Measurements from ENCODE around the gene MAP2K7. TPM values are rescaled to one million over a fixed set of nuclear protein-coding genes. Genes with fewer than 3 reads are reported as not detected.

Gene MAP2K7
- total RNA-seq, 1 donor from 2014 or later: 15.0 TPM

DNA sequence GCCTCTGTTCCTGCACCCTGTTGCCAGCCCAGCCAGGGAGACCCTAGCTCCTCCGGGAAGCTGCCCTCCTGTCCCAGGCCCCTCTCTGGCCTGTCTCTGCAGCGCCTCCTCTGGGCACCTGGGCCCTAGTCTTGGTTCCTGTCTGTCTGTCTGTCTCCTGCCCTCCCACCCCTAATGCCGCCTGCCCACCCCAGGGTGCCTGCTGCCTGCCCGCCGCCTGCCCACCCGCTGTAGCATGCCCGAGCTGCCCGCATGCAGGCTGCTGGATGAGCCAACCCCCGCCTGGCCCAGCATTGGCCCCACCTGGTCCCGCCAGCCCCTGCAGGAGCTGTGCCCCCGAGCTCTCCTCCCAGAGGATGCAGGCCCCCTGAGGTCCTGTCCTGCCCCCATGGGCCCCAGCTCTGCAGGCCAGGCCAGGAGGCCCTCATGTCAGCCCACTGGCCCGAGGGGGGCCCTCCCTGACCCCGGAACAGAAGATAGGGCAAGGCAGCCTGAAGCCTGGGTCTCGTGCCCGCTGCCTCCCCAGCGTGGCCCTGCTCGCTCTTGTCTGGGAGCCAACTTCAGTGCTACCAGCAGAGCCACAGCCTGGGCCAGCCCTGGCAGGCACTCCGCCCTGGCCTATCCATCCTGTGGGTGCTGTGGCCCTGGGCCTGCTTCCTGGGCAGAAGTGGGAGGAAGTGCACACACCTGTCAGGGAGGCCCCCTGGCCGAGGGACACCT, 5.2 kb downstream of the MAP2K7 start:
- H3K27me3 ChIP-seq (ENCODE audit: control insufficient read depth, insufficient read depth, low read length): no peaks in the 10 kb centered on the region
- TF ChIP-seq, protein P1, sequence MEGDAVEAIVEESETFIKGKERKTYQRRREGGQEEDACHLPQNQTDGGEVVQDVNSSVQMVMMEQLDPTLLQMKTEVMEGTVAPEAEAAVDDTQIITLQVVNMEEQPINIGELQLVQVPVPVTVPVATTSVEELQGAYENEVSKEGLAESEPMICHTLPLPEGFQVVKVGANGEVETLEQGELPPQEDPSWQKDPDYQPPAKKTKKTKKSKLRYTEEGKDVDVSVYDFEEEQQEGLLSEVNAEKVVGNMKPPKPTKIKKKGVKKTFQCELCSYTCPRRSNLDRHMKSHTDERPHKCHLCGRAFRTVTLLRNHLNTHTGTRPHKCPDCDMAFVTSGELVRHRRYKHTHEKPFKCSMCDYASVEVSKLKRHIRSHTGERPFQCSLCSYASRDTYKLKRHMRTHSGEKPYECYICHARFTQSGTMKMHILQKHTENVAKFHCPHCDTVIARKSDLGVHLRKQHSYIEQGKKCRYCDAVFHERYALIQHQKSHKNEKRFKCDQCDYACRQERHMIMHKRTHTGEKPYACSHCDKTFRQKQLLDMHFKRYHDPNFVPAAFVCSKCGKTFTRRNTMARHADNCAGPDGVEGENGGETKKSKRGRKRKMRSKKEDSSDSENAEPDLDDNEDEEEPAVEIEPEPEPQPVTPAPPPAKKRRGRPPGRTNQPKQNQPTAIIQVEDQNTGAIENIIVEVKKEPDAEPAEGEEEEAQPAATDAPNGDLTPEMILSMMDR (IDR thresholded peaks at IDR 0.05; ENCODE audit: insufficient read depth, low read length, poor library complexity, severe bottlenecking): no peak
- no peaks in the 10 kb centered on the region for H3K36me3 ChIP-seq (ENCODE audit: control insufficient read depth, insufficient read depth, low read length)
- no peak for DNase-seq (ENCODE audit: low read depth)
- no peak overlapping the region for H3K4me3 ChIP-seq (ENCODE audit: low read depth, low read length)

DNA sequence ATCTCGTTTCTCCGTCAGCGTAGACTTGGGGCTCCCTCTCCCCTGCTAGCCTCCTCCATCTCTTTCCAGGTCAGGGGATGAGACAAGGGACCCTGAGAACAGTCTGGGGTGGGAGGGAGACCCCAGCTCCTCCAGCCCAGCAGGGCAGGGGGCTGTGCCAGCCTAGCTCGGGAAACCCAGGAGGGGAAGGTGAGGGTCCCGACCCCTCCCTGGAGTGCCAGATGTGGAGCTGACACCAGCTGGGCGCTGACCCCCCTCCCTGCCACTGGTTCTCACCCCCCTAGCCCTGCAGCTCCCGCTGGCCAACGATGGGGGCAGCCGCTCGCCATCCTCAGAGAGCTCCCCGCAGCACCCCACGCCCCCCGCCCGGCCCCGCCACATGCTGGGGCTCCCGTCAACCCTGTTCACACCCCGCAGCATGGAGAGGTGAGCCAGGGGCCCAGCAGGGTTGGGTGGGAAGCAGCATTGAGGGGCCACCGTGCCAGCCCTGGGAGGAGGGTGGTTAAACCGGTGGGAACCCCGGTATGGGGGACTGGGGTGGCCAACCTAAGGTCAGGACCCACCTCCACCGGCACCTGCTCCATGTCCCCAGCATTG, 5.9 kb downstream of the MAP2K7 start:
- Histone ChIP-seq H3K36me3 (ENCODE audit: control insufficient read depth, insufficient read depth, low read length) (no peaks in the 10 kb centered on the region), H3K4me3 (ENCODE audit: low read depth, low read length) (no peak overlapping the region), H3K27me3 (ENCODE audit: control insufficient read depth, insufficient read depth, low read length) (peaks cover 2% of the 10 kb centered on the region)
- no peak for DNase-seq (ENCODE audit: low read depth)
- TF ChIP-seq, protein P1 (IDR thresholded peaks at IDR 0.05; ENCODE audit: insufficient read depth, low read length, poor library complexity, severe bottlenecking): no peak

DNA sequence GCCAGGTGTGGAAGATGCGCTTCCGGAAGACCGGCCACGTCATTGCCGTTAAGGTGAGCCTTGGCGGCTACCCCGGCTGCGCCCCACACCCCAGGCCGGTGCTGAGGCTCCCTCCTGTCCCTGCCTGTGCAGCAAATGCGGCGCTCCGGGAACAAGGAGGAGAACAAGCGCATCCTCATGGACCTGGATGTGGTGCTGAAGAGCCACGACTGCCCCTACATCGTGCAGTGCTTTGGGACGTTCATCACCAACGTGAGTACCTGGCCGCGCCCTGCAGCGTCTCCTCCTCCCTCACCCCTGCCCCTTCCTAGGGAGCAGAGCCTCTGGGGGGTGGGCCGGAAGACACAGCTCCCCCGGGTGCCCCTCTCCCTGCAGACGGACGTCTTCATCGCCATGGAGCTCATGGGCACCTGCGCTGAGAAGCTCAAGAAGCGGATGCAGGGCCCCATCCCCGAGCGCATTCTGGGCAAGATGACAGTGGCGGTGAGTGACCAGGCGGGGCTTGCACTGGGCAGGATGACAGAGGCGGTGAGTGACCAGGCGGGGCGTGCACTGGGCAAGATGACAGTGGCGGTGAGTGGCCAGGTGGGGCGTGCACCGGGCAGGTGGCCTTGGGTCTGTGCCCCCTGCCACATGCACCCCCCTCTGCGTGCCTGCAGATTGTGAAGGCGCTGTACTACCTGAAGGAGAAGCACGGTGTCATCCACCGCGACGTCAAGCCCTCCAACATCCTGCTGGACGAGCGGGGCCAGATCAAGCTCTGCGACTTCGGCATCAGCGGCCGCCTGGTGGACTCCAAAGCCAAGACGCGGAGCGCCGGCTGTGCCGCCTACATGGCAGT, 6.9 kb downstream of the MAP2K7 start:
- TF ChIP-seq, protein P1 (IDR thresholded peaks at IDR 0.05; ENCODE audit: insufficient read depth, low read length, poor library complexity, severe bottlenecking): no peak
- Histone ChIP-seq H3K4me3 (ENCODE audit: low read depth, low read length) (no peak overlapping the region), H3K36me3 (ENCODE audit: control insufficient read depth, insufficient read depth, low read length) (no peaks in the 10 kb centered on the region), H3K27me3 (ENCODE audit: control insufficient read depth, insufficient read depth, low read length) (peaks cover 6% of the 10 kb centered on the region)
- DNase-seq (ENCODE audit: low read depth): no peak

DNA sequence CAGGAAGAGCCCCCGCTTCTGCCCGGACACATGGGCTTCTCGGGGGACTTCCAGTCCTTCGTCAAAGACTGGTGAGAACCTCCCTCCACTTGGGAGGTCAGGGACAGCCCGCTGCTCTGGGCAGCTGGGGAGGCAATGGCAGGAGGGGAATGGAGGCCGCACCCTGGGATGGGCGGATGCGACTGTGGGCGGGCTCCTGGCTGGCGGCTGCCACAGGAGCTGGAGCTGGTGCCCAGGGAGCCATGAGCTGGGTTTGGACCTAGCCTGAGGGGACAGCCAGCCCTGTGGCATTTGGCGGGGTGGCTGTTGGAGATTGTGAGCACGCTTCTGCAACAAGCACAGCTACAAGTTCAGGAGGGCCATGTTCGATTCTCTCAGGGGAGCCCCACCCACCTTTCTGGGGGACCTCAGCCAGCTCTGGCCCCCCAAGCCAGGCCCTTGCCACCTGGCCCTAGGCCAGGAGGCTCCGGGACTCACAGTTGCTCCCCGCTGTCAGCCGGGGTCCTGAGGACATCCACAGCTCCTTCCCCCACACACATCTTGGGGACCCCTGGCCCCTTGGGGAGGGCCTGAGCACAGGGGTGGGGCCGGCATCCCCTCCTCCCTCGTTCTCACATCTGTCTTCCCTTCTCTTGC, 7.9 kb downstream of the MAP2K7 start:
- TF ChIP-seq, protein P1 (IDR thresholded peaks at IDR 0.05; ENCODE audit: insufficient read depth, low read length, poor library complexity, severe bottlenecking): no peak
- no peaks in the 10 kb centered on the region for H3K36me3 ChIP-seq (ENCODE audit: control insufficient read depth, insufficient read depth, low read length)
- no peak overlapping the region for H3K4me3 ChIP-seq (ENCODE audit: low read depth, low read length)

DNA sequence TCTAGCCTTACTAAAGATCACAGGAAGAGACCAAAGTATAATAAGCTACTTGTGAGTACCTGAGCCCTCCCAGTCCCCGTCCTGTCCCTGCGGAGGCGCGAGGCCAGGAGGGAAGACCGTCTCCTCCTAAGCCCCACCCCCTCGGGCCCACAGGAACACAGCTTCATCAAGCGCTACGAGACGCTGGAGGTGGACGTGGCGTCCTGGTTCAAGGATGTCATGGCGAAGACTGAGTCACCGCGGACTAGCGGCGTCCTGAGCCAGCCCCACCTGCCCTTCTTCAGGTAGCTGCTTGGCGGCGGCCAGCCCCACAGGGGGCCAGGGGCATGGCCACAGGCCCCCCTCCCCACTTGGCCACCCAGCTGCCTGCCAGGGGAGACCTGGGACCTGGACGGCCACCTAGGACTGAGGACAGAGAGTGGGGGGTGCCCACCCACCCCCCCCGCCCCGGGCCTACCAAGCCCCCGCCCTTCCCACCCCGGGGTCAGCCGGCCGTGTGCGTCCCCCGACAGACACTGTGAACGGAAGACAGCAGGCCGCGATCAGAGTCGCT, 8.5 kb downstream of the MAP2K7 start:
- DNase-seq (ENCODE audit: low read depth): no peak
- Histone ChIP-seq H3K36me3 (ENCODE audit: control insufficient read depth, insufficient read depth, low read length) (no peaks in the 10 kb centered on the region), H3K27me3 (ENCODE audit: control insufficient read depth, insufficient read depth, low read length) (peaks cover 21% of the 10 kb centered on the region), H3K4me3 (ENCODE audit: low read depth, low read length) (no peak overlapping the region)
- TF ChIP-seq, protein P1 (IDR thresholded peaks at IDR 0.05; ENCODE audit: insufficient read depth, low read length, poor library complexity, severe bottlenecking): no peak

More for the DNA sequence above, 7.9 kb downstream of the MAP2K7 start:
- H3K27me3 ChIP-seq (ENCODE audit: control insufficient read depth, insufficient read depth, low read length): peaks cover 17% of the 10 kb centered on the region
- no peak for DNase-seq (ENCODE audit: low read depth)
